Peyer's patch (tissue), 4 donors: Measurements from ENCODE around the gene SH3RF1.

ENCODE experiments used
- CTCF ChIP-seq, 6 experiments: fragments of 450-650 bp in 4 of 6; fragments of 200-600 bp in 2 of 6; sonication (generic) in 1 of 6; IDR thresholded peaks; one replicate each; pipeline ENCODE4 v1.5.1; 2017 to 2019; ENCODE audit warnings: antibody characterized with exemption in 6 of 6, mild to moderate bottlenecking in 3 of 6, moderate library complexity in 1 of 6
- POLR2A ChIP-seq, 2 donors: fragments of 450-650 bp; IDR thresholded peaks; one replicate each; pipeline ENCODE4 v1.5.1; 2017; ENCODE audit warnings: antibody characterized with exemption in 2 of 2, mild to moderate bottlenecking in 2 of 2, moderate library complexity in 2 of 2

- TF ChIP-seq POLR2A (IDR thresholded peaks at IDR 0.05), result no peak
- TF ChIP-seq CTCF (IDR thresholded peaks at IDR 0.05), result no peak
Observed at GRCh38 chr4:169110633-169111032, 160.1 kb downstream of the SH3RF1 start.
